ENCODE measurements around the gene AKAP10. TPM values are rescaled to one million over a fixed set of nuclear protein-coding genes. Genes with fewer than 3 reads are reported as not detected.

AKAP10 gene
- total RNA-seq, 1 experiment from 2014 or later: 31.6 TPM

DNA sequence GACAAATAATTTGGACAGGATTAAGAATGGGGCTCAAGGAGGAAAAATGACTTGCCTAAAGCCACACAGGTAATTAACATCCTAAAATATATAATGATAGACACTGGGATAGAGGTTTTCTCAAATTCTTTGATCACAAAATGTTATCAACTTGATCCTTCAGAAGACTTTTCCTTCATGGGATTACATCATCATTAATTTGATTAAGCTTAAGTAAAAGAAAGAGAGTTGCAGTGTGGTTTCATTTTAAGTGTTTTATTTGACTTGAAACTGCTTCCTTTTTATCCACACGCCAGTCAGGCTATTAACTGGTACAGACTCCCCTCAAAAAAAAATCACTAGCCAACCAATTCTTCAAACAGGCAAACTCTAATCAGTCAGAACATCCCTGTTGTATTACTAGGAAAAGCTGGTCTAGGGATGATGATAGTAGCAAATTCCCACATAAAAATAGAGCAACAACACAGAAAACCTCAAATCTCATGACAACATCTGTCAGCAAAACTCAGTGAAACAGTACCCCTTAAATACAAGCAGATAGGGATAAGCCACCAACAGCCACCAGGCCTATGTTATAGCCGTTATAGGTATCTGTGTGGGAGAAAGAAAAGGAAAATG, 32.5 kb downstream of the AKAP10 start:
- Histone ChIP-seq H2AFZ (ENCODE audit: low read depth, low read length, poor library complexity, severe bottlenecking) (no peak overlapping the region), H3K36me3 (ENCODE audit: control insufficient read depth in 1 of 2, insufficient read depth in 2 of 2, low read length in 2 of 2) (peaks cover 7 to 22% of the 10 kb centered on the region in 2 experiments; a peak in 3 of 4 replicates), H3K9me2 (ENCODE audit: insufficient read depth) (no peaks in the 10 kb centered on the region), H3K4me2 (ENCODE audit: low read length) (no peak overlapping the region), H3K4me3 (replicated peaks in 1 of 2; ENCODE audit: low read depth in 1 of 2, low read length in 2 of 2) (no peak overlapping the region), H3K79me2 (ENCODE audit: insufficient read depth, low read length) (peaks cover 74% of the 10 kb centered on the region), H3K9me3 (ENCODE audit: control insufficient read depth in 1 of 2, insufficient read depth in 1 of 2, low read depth in 1 of 2, low read length in 2 of 2) (no peaks in the 10 kb centered on the region), H3K4me1 (ENCODE audit: control insufficient read depth in 1 of 2, insufficient read depth in 2 of 2, low read length in 2 of 2) (peaks cover 5 to 7% of the 10 kb centered on the region in 2 experiments; a peak in 2 of 4 replicates), H4K20me1 (ENCODE audit: insufficient read depth) (peaks cover 10% of the 10 kb centered on the region), H3K9ac (ENCODE audit: low read length) (no peak overlapping the region), H3K27me3 (ENCODE audit: insufficient read depth, low read length) (no peaks in the 10 kb centered on the region), H3K27ac (ENCODE audit: low read depth, low read length) (no peak overlapping the region)
- RAD21 ChIA-PET (ENCODE audit: low non-redundant PET in 1 of 2, low total read pairs in 2 of 2, uncharacterized antibody in 2 of 2, unreplicated experiment in 2 of 2): no interaction called here
- no TSS peak for BruUV-seq (replicated peaks)
- POLR2A ChIA-PET: no interaction called here
- TF ChIP-seq CBX3 (IDR thresholded peaks at IDR 0.05; ENCODE audit: low read depth) (no peak), EZH2 (IDR thresholded peaks at IDR 0.05) (no peak), ZBTB33 (IDR thresholded peaks at IDR 0.05; ENCODE audit: extremely low read depth, insufficient replicate concordance, low read length) (no peak), REST (IDR thresholded peaks at IDR 0.05; ENCODE audit: low read depth) (no peak), SRF (IDR thresholded peaks at IDR 0.05; ENCODE audit: low read depth) (no peak), POLR2A (IDR thresholded peaks at IDR 0.05; ENCODE audit: borderline replicate concordance, extremely low read depth, insufficient read depth, insufficient read length) (no peak), TCF7L2 (IDR thresholded peaks at IDR 0.05; ENCODE audit: borderline replicate concordance, extremely low read depth, insufficient read depth, insufficient read length) (no peak), SP1 (IDR thresholded peaks at IDR 0.05; ENCODE audit: low read depth) (no peak), EGR1 (IDR thresholded peaks at IDR 0.05; ENCODE audit: low read depth) (no peak), ATF3 (IDR thresholded peaks at IDR 0.05) (no peak)
- ATAC-seq (no peak), DNase-seq (ENCODE audit: low read depth, low spot score) (no peak)
- intact Hi-C loops (cut with micrococcal nuclease): no loop called here
- CTCF ChIA-PET: no interaction called here
